NCI-H2107 treated with DMSO at 0.1 percent for 48 hours (cell line): ENCODE data around the gene ADGRE2.
"Not testable (repeated sequence)": the region's sequence is repeated elsewhere in the genome, so short reads cannot be mapped to it uniquely, and the experiment has no call there.

Source experiments
- DNase-seq: peaks from one replicate; lab custom pipeline; 2025; ENCODE audit not compliant: unreplicated experiment; lab: John Stamatoyannopoulos, UW

The ADGRE2 gene

DNA sequence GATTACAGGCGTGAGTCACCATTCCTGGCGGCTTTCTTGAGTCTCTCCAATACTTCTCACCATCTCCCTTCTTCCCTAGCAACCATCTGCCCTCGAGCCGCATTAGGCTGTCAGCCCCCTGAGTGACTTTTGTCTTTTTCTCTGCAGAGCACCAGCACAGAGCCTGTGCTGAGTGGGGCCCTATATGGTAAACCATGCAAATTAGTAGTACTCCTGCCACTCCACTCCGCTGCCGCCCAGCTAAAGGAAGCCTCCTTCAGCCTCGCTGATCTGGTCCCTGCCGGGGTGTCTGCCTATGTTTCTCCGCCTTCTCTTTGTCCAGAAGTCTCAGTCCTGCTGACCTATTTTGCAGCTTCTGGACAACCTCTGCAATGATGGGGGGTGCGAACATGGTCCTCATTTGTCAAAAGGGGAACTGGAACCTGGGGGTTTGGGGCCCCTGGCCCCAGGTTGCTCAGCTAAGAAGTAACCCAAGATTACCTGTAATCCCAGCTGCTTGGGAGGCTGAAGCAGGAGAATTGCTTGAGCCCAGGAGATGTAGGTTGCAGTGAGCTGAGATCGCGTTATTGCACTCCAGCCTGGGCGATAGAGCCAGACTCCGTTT lies 2.4 kb upstream of the ADGRE2 start:
- not testable (repeated sequence) for DNase-seq

GRCh38 chr19:14779151-14779550 lies 791 bp upstream of the ADGRE2 start:
- no peak for DNase-seq

- not testable (repeated sequence) for DNase-seq
Observed at GRCh38 chr19:14777645-14778044, 715 bp downstream of the ADGRE2 start.

GRCh38 chr19:14775869-14776586 lies 2.3 kb downstream of the ADGRE2 start:
- DNase-seq, result no peak

DNA sequence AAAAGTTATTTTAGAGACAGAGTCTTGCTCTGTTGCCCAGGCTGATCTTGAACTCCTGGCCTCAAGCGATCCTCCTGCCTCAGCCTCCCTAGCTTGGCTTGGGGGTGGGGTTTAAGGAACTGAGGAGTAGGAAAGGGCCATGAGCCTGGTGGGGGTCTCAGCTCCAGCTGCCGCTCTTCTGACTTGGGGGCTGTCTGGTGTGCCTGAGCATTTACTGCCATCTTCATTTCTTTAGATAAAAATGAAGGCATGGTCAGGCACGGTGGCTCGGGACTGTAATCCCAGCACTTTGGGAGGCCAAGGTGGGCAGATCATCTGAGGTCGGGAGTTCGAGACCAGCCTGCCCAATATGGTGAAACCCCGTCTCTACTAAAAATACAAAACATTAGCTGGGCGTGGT lies 3.0 kb downstream of the ADGRE2 start:
- not testable (repeated sequence) for DNase-seq

DNA sequence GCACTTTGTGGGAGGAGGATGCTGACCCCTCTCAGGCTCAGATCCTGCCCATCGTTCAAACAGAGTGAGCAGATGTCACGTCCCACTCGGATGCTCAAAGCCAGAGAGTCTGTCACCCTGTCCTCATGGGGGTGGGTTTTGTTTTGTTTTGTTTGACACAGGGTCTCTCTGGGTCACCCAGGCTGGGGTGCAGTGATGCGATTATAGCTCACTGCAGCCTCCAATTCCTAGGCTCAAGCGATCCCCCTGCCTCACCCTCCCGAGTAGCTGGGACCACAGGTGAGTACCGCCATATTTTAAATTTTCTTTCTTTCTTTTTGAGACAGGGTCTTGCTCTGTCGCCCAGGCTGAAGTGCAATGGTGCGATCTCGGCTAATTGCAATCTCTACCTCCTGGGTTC lies 4.0 kb downstream of the ADGRE2 start:
- DNase-seq, result no peak

- DNase-seq, result not testable (repeated sequence)
Observed at GRCh38 chr19:14773722-14774121, 4.6 kb downstream of the ADGRE2 start.

- DNase-seq, result no peak
Observed at GRCh38 chr19:14772995-14773394, 5.4 kb downstream of the ADGRE2 start.

DNA sequence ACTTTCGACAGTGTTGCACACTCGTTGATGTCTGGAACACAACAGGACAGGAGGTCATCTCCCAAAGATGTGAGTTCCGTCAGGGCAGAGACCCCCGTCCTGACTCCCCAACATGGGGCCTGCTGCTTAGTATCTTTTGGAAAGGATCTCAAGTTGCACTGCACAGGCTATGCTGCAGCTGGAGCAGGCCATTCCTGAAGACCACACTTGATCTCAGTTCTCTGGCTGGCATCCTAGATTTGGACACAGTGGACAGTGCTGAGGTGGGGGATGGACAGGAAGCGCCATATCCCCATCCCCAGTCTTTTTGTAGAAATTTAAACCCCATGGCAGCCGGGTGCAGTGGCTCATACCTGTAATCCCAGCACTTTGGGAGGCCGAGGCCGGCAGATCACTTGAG lies 5.9 kb downstream of the ADGRE2 start:
- DNase-seq, result no peak

DNA sequence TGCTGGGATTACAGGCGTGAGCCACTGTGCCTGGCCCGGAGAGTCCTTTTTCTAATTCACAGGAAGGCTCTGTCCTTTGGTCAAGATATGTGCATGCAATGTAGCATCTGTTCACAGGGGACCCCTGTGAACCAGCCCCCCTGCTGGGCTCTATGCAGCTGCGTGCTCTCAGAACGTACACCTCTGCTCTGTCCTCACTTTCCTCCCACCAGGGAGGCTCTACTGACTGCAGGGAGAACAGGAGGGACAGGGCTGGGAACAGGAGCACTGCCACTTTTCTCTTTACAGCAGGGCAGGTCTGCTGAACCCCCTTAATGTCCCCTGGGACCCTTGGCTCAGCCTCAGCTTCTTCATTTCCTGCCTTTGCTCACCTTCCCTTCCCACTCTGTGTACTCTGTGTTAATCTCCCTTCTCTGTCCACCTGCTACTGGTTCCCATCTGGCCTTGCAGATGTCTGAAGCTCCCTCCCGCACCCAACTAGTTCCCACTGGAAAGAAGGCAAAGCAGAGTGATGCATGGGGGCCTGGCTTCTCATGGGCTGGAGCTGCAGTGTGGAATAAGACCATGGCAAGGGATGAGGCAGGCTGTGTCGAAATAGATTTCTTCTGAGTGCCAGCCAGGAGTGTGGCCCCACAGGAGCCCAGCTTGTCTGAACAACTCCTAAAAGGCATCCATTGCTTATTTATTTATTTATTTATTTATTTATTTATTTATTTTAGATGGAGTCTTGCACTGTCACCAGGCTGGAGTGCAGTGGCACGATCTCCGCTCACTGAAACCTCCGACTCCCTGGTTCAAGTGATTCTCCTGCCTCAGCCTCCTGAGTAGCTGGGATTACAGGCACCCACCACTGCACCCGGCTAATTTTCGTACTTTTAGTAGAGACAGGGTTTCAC lies 7.2 kb downstream of the ADGRE2 start:
- no peak for DNase-seq

DNA sequence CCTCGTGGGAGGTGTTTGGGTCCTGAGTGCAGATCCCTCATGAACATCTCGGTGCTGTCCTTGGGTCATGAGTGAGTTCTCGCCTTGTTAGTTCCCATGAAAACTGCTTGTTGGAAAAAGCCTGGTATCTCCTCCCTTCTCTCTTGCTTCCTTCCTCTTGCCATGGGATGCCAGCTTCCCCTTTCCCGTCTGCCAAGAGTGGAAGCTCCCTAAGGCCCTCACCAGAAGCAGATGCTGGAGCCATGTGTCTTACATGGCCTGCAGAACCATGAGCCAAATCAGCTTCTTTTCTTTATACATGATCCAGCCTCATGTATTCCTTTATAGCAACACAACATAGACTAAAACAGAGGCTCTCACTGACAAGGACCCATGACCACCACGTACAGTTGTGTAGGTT lies 8.2 kb downstream of the ADGRE2 start:
- DNase-seq, result no peak

GRCh38 chr19:14769201-14769600 lies 9.2 kb downstream of the ADGRE2 start:
- no peak for DNase-seq

- no peak for DNase-seq
Observed at GRCh38 chr19:14768001-14768400, 10.4 kb downstream of the ADGRE2 start.

DNA sequence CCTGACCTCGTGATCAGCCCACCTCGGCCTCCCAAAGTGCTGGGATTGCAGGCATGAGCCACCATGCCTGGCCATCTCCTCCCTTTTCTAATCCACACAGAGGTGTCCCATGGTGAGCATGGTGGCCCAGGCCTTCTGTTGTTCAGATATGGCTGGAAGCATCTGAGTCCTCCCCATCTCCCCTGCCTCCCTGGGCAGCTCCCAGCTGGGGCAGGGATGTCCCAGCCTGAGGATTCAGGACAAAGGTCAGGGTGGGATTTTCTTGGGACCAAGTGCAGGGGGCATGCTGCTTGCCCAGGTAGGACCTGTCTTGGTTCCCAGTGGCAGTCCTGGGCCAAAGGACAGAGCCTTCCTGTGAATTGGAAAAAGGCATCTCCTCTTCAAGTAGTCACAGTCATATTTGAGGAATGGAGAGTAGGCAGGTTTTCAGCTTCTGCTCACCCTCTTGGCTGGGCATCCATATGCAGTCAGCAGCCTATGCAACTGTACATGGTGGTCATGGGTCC lies 10.8 kb downstream of the ADGRE2 start:
- no peak for DNase-seq

DNA sequence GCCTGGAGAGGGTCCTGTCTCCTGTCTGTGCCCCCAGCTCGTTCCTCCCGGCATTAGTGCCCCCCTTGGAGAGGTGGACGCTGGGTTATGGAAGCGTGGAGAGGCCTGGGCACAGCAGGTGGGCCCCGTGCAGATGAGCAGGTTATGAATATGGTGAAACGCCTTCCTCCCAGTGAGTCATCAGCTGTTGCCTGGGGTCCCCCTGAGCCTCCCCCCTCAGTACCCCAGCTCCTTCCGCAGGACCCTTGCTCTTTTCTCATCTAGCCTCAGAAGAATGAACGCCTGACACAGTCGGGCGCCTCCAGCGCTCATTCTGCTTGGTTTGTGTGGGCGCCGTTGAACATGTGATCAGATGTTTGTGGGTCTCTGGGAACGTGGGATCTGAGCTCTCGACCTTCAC lies 12.5 kb downstream of the ADGRE2 start:
- not testable (repeated sequence) for DNase-seq

DNA sequence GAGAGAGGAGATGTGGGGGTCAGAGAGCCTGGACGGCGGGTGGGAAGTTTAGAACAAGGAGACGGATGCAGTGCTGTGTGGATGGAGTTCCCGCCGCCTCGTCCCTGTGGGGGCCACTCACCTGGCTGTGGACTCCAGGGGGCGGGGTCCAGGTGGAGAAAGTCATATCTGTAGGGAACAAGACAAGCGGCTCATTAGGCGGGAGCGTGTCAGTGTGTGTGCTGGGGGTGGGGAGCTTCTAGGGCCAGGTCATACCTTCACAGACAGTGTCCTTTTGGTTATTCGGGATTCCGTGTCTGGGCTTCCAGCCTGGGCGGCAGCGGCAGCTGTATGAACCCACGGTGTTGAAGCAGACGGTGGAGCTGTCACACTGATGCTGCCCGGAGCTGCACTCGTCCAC lies 13.0 kb downstream of the ADGRE2 start:
- not testable (repeated sequence) for DNase-seq

DNA sequence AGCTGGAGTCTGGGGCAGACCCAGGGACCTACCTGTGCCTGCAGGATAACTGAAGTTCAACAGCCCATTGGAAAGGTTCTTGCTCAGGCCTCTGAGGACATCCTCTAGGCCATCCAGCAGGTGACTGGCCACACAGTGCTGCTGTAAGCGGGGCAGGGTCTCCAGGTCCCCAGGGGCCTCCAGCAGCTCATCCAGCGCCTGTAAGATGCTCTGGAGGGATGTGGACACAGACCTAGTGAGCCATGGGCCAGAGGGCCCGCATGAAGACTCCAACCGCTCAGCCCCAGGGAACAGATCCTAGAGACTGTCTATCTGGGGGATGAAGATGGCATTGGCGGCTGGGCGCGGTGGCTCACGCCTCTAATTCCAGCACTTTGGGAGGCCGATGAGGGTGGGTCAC lies 14.0 kb downstream of the ADGRE2 start:
- no peak for DNase-seq

- DNase-seq, result no peak
Observed at GRCh38 chr19:14763497-14764145, 14.7 kb downstream of the ADGRE2 start.

GRCh38 chr19:14762111-14762510 lies 16.2 kb downstream of the ADGRE2 start:
- DNase-seq, result no peak

- DNase-seq, result no peak
Observed at GRCh38 chr19:14761607-14762006, 16.8 kb downstream of the ADGRE2 start.

DNA sequence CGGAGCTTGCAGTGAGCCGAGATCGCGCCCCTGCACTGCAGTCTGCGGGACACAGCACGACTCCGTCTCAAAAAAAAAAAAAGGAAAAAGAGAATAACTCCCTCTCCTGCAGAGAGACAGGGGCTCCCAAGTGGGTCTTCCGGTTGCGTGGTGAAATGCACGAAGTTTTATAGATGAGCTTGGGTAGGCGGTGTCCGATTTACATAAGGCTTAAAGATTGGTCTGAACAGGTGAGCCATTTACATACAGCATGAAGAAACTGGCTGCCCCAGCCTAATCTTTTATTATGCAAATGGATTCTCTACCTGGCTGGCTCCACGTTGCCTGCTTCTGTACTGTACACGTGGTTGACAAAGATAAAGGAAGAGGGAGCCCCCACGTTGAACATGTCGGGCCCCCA lies 19.5 kb downstream of the ADGRE2 start:
- DNase-seq, result no peak
